RKO (cell line): ENCODE data around the gene DMAC2.
"Not testable (repeated sequence)": the region's sequence is repeated elsewhere in the genome, so short reads cannot be mapped to it uniquely, and the experiment has no call there.

Experiments
- DNase-seq: peaks from one replicate; pipeline ENCODE4 v3.0.0-alpha.2; 2016; ENCODE audit warnings: low spot score

Gene DMAC2

DNA sequence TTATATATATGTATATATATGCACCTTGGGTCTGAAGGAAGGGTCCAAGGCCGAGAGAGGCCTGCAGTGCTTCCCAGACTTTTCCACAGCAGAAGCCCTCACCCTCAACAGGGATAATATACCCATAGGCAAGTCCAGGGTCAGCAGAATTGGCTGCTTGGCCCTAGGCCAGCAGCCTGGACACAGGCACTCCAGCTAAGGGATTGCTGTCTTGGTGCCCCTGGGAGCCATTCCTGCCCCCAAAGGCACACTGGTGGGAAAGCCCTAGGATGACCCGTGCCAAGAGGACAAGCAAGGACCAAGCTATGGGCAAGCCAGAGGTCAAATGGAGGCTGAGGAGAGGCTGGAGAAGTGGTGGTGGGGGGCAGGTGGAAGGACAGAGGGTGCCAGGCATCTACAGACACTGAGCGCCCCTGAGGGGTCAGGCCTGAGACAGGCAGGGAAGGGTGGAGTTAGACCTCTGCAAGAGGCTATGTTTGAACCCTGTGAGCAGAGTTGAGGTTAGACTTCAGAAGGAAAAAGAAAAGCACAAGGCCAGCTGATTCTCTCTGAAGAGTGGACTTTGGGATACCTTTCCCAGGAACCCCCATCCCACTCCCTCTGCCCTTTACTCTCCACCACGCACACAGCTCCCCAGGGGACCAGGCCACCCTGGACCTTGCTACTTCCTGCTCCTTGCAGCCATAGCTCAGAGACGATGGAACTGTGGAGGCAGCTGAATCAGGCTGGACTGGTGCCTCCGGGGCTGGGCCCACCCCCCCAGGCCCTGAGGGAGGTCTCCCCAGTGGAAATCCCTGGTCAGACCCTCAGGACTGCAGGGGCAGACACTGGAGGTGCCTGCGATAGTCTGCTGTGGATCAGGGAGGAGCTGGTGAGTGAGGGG, 3.0 kb upstream of the DMAC2 start, which contains the start of gene ERICH4:
Gene ERICH4, plus strand, starts transcription at position 684 of the 883 bp plus-strand sequence. Its CDS starts 14 bp downstream, at position 698.
- no peak for DNase-seq

DNA sequence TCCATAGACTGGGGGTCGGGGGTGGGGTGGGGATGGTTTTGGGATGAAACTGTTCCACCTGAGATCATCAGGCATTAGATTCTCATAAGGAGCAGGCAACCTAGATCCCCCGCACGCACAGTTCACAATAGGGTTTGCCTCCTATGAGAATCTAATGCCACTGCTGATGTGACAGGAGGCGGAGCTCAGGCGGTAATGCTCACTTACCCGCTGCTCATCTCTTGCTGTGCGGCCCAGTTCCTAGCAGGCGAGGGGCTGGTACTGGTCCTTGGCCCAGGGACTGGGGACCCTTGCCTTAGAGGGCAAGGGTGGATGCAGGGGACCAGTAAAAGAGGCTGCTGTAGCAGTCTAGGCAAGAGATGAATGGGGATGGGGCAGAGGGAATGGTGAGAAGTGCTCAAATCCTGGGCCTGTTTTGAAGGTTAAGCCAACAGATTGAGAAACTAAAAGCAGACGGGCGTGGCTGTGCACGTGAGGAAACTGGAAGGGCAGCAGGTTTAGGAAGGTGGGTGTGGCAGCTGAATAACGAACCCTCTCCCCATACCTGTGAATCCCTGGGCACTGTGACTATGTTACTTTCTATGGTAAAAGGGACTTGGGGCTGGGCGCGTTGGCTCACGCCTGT, 1.7 kb upstream of the DMAC2 start:
- no peak for DNase-seq

GRCh38 chr19:41437944-41438574, 1.7 kb downstream of the DMAC2 start:
- DNase-seq, result no peak

- no peak for DNase-seq
Measured at GRCh38 chr19:41436674-41436951, 3.1 kb downstream of the DMAC2 start.

DNA sequence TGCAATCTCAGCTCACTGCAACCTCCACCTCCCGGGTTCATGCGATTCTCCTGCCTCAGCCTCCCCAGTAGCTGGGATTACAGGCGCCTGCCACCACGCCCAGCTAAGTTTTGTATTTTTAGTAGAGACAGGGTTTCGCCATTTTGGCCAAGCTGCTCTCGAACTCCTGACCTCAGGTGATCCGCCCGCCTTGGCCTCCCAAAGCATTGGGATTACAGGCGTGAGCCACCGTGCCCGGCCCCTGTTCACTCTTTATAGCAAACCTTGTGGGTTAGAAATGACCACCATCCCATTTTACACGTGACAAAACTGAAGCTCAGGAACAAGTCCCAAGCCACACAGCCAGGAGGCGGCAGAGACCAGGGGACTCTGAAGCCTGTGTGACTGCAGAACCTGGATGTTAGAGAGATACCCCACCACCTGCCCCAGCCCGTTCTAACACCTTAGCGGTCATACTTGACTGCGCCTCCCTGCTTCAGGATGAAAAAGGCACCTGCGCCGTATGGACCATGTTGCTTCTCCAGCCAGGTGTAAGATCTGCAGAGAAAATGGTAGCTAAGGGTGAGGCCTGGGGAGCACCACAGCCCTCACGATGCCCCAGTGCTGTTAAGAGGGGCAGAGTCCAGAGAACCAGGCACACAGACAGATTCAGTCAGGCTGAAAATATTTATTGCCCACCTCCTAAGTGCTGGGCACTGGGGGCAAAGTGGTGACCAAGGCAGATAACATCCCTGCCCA, 3.6 kb downstream of the DMAC2 start:
- no peak for DNase-seq

- not testable (repeated sequence) for DNase-seq
Measured at GRCh38 chr19:41435376-41435775, 4.3 kb downstream of the DMAC2 start.

- DNase-seq, result no peak
Measured at GRCh38 chr19:41434450-41434849, 5.3 kb downstream of the DMAC2 start.

GRCh38 chr19:41433171-41433570, 6.5 kb downstream of the DMAC2 start:
- DNase-seq, result no peak

GRCh38 chr19:41431426-41432386, 8.0 kb downstream of the DMAC2 start:
- no peak for DNase-seq

DNA sequence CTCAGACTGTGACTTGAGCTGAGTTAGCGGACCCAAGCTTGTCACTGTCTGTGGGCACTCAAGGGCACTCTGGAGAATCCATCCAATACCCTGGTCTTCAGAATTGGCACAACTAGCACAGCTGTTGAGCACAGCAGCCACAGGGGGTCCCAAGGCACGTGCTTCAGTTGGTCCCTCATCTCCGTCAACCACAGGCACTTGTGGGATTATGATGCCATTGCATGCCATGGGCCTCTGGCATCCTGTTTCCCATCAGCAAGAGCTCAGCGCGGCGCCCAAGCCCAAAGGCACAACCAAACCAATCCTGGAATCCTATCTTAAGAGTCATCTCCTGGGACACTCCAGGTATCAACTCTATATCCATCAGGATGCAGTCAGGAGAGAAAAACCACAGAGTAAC, 8.8 kb downstream of the DMAC2 start:
- no peak for DNase-seq

- no peak for DNase-seq
Measured at GRCh38 chr19:41428481-41428859, 11.2 kb downstream of the DMAC2 start.

DNA sequence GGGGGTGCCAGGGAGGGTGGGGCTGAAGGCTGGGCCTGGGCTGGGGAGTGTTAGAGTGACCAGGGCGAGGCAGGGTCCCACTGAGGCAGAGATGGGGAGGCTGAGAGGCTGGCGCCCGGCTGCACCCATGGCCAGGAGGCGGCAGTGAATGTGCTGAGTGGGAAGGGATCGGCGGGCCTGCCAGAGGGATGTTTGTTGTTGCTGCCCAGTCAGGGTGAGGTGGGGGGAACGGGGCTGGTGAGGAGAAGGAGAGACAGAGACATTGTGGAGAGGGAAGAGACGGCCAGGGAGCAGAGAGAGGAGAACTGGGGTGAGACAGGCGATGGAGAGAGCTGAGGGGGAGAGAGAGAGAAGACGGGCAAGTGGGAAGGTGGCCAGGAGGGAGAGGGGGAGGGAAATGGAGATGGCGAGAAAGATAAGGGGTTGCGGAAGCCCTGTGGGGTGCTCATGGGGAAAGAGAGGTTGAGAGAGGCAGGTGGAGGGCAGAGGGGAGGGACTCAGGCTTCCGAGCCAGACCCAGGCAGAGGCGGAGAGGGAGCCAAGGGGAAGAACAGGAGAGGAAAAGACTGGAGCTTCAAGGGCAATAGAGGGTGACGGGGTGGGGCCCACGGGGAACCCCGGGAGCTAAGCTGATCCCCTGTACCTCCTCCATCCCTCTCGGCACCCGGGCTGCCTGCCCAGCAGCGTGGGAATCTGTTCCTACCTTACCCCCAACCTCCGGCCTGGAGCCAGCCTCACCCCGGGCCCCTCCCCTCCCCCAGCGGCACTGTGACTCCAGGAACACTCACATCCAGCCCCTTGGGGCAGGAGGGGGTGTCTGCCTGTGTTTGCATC, 11.8 kb downstream of the DMAC2 start:
- no peak for DNase-seq

DNA sequence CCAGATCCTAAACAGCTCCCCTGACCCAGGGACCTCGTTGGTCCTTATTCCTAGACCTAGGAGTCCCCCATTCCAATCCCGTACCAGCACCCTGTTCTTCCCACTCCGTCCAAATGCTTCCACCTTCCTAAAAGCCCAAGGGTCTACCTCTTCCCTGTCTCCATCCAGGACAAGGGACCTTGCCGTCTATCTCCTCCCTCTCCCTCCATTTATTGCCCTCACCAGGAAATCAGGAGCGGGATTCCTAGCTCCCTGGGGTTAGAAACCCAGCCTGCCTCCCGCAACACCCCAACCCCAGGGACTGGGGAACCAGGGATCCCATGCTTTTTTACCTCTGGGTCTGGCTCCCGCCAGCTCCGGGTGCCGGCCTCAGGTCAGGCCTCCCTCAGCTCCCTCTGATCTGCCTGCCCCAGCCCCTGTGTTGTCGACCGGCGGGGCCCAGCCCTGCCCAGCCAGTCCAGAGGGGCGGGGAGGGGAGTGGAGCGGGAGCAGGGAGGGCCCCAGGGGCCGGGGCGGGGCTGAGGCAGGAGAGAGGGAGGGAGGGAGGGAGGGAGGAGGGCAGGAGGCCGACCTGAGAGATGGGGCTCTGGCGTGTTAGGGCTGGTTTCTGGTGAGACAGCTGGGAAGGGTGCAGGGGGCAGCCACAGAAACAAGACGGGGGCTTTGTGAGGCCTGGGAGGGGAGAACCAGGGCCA, 12.6 kb downstream of the DMAC2 start, which contains the start of gene B3GNT8:
Gene B3GNT8, minus strand, starts transcription at position 423 of the 695 bp plus-strand sequence. CDS start 596 bp downstream, outside the sequence.
- DNase-seq, result no peak

DNA sequence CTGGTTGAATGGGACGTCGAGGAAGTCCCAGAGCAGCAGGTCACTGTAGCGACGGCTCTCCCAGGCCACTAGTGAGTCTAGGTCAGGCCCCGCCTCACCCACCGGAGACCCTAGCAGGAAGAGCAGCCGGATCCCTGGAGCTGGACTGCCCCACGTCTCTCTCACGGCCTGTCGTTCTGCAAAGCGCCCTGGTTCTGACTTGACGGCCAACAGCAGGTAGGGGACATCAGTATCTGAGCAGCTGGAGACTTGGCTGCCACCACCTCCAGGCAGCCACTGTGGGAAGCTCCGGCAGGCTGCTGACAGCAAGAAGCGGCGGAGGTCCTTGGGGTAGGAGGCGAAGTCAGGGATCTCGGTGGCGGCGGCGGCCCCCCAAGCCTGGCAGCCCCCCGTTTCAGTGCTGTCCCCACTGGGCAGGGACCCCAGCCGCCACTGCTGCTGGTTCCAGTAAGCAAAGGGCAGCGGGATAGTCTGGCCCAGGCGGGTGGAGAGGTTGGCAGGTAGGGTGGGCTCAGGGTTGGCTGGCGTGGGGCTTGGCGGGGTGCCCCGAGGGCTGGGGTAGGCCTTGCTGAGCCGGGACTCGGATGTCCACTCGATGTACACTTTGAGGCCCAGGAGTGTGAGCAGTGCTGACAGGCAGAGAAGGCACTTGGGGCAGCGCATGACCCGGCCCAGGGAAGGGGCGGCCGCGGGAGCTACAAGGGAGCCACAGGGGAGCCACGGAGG, 13.4 kb downstream of the DMAC2 start:
- no peak for DNase-seq

- DNase-seq, result no peak
Measured at GRCh38 chr19:41425174-41426115, 14.3 kb downstream of the DMAC2 start.

DNA sequence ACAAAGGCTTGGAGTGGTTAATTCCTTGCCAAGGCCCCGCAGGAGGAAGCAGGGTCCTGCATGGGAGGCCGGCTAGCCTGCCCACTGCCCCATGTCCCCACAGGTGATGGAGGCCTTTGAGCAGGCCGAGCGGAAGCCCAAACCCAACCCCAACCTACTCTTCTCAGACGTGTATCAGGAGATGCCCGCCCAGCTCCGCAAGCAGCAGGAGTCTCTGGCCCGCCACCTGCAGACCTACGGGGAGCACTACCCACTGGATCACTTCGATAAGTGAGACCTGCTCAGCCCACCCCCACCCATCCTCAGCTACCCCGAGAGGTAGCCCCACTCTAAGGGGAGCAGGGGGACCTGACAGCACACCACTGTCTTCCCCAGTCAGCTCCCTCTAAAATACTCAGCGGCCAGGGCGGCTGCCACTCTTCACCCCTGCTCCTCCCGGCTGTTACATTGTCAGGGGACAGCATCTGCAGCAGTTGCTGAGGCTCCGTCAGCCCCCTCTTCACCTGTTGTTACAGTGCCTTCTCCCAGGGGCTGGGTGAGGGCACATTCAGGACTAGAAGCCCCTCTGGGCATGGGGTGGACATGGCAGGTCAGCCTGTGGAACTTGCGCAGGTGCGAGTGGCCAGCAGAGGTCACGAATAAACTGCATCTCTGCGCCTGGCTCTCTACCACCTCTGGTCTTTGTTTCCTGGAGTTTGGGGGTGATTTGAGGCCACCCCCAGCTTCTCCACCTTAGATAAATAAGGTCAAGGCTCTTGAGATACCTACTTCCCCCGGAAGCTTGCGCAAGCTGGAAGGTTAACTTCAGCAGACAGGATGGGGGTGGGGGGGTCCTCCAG, 15.2 kb downstream of the DMAC2 start:
- DNase-seq, result no peak

DNA sequence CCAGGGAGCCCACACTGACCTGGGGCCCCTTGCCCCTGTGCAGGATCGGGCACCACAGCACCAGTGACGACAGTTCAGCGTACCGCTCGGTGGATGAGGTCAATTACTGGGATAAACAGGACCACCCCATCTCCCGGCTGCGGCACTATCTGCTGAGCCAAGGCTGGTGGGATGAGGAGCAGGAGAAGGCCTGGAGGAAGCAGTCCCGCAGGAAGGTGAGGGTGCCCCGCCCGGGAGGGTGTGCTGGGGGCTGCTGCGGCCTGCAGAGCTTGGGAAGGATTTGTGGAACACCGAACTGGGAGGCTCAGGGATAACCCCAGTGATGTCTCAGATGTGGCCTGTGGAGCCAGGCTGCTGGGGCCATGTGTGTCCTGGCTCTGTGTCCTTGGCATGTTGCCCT, 16.8 kb downstream of the DMAC2 start:
- no peak for DNase-seq
